ENCODE data around the gene DVL1. TPM values are rescaled to one million over a fixed set of nuclear protein-coding genes. Genes with fewer than 3 reads are reported as not detected.

The DVL1 gene
- total and polyA plus RNA-seq, 2 of the 13 experiments (the other 11 are each of a cell fraction or from before 2014, with no cell fraction given): 30.8 to 60.4 TPM

DNA sequence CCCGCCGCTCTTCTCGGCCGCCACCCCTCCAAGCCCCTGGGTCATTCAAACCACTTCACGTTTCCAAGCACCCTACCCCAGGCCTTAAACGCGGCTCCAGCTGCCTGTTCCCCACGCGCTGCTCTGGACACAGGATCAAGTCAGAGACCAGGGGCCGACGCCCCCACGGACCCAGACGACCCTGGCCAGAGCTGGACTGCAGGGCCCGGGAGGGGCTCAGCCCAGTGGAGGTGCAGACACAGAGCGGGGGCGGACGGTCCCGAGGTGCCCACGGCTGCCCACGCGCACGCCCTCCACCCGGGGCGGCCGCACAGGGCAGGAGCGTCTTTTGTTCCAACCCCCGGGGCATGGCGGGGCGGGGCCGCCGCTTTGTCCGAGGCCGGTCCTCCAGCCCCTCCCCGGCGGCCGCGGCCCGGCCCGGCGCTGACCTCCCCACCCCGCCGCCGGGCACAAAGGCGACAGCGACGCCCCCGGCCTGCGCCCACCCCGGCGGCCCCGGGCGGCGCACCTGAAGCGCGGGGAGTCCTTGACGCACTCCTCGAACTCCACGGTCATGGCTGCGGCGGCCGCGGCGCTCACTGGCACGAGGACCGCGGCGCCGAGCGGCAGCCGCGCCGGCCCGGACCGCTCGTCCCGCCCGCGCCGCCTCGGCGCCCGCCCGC lies 41.8 kb downstream of the DVL1 start (continued):
- 0 out of 2 replicates have a peak, but pooled peaks have one; percentile 9 for TF ChIP-seq ZNF558 (CRISPR knock-in tag; IDR thresholded peaks at IDR 0.05; ENCODE audit: borderline replicate concordance)
- TF ChIP-seq, protein P1, sequence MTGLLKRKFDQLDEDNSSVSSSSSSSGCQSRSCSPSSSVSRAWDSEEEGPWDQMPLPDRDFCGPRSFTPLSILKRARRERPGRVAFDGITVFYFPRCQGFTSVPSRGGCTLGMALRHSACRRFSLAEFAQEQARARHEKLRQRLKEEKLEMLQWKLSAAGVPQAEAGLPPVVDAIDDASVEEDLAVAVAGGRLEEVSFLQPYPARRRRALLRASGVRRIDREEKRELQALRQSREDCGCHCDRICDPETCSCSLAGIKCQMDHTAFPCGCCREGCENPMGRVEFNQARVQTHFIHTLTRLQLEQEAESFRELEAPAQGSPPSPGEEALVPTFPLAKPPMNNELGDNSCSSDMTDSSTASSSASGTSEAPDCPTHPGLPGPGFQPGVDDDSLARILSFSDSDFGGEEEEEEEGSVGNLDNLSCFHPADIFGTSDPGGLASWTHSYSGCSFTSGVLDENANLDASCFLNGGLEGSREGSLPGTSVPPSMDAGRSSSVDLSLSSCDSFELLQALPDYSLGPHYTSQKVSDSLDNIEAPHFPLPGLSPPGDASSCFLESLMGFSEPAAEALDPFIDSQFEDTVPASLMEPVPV (CRISPR knock-in tag; IDR thresholded peaks at IDR 0.05): no peak
- TF ChIP-seq ZNF563 (CRISPR knock-in tag; IDR thresholded peaks at IDR 0.05): peak; percentile 55; the same call in 1 of the 2 replicates
- TF ChIP-seq ZBTB20 (CRISPR knock-in tag; IDR thresholded peaks at IDR 0.05; ENCODE audit: borderline replicate concordance, low read depth): no peak
- TF ChIP-seq, protein P2, sequence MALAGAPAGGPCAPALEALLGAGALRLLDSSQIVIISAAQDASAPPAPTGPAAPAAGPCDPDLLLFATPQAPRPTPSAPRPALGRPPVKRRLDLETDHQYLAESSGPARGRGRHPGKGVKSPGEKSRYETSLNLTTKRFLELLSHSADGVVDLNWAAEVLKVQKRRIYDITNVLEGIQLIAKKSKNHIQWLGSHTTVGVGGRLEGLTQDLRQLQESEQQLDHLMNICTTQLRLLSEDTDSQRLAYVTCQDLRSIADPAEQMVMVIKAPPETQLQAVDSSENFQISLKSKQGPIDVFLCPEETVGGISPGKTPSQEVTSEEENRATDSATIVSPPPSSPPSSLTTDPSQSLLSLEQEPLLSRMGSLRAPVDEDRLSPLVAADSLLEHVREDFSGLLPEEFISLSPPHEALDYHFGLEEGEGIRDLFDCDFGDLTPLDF (CRISPR knock-in tag; IDR thresholded peaks at IDR 0.05): no peak
- 0 out of 2 replicates have a peak, but pooled peaks have one; percentile 21 for TF ChIP-seq HIVEP1 (CRISPR knock-in tag; IDR thresholded peaks at IDR 0.05)
- TF ChIP-seq ZNF44 (CRISPR knock-in tag; IDR thresholded peaks at IDR 0.05): no peak
- TF ChIP-seq CENPT (CRISPR knock-in tag; IDR thresholded peaks at IDR 0.05; ENCODE audit: low read depth): peak; percentile 23; the same call in 1 of the 2 replicates
- TF ChIP-seq AGO2 (optimal IDR thresholded peaks at IDR 0.05; ENCODE audit: low read depth, low read length): peak; percentile 76
- TF ChIP-seq, protein P3, sequence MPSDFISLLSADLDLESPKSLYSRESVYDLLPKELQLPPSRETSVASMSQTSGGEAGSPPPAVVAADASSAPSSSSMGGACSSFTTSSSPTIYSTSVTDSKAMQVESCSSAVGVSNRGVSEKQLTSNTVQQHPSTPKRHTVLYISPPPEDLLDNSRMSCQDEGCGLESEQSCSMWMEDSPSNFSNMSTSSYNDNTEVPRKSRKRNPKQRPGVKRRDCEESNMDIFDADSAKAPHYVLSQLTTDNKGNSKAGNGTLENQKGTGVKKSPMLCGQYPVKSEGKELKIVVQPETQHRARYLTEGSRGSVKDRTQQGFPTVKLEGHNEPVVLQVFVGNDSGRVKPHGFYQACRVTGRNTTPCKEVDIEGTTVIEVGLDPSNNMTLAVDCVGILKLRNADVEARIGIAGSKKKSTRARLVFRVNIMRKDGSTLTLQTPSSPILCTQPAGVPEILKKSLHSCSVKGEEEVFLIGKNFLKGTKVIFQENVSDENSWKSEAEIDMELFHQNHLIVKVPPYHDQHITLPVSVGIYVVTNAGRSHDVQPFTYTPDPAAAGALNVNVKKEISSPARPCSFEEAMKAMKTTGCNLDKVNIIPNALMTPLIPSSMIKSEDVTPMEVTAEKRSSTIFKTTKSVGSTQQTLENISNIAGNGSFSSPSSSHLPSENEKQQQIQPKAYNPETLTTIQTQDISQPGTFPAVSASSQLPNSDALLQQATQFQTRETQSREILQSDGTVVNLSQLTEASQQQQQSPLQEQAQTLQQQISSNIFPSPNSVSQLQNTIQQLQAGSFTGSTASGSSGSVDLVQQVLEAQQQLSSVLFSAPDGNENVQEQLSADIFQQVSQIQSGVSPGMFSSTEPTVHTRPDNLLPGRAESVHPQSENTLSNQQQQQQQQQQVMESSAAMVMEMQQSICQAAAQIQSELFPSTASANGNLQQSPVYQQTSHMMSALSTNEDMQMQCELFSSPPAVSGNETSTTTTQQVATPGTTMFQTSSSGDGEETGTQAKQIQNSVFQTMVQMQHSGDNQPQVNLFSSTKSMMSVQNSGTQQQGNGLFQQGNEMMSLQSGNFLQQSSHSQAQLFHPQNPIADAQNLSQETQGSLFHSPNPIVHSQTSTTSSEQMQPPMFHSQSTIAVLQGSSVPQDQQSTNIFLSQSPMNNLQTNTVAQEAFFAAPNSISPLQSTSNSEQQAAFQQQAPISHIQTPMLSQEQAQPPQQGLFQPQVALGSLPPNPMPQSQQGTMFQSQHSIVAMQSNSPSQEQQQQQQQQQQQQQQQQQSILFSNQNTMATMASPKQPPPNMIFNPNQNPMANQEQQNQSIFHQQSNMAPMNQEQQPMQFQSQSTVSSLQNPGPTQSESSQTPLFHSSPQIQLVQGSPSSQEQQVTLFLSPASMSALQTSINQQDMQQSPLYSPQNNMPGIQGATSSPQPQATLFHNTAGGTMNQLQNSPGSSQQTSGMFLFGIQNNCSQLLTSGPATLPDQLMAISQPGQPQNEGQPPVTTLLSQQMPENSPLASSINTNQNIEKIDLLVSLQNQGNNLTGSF (CRISPR knock-in tag; IDR thresholded peaks at IDR 0.05): no peak
- no peak for TF ChIP-seq ZKSCAN1 (IDR thresholded peaks at IDR 0.05; ENCODE audit: low read length)
- no peak for TF ChIP-seq THYN1 (CRISPR knock-in tag; IDR thresholded peaks at IDR 0.05; ENCODE audit: borderline replicate concordance, low read depth)
- no peak for TF ChIP-seq ZNF431 (CRISPR knock-in tag; IDR thresholded peaks at IDR 0.05; ENCODE audit: borderline replicate concordance, low read depth)
- TF ChIP-seq NONO (IDR thresholded peaks at IDR 0.05): no peak
- no peak for TF ChIP-seq NONO (CRISPR knock-in tag; conservative IDR thresholded peaks at IDR 0.05)
- TF ChIP-seq, protein P4, sequence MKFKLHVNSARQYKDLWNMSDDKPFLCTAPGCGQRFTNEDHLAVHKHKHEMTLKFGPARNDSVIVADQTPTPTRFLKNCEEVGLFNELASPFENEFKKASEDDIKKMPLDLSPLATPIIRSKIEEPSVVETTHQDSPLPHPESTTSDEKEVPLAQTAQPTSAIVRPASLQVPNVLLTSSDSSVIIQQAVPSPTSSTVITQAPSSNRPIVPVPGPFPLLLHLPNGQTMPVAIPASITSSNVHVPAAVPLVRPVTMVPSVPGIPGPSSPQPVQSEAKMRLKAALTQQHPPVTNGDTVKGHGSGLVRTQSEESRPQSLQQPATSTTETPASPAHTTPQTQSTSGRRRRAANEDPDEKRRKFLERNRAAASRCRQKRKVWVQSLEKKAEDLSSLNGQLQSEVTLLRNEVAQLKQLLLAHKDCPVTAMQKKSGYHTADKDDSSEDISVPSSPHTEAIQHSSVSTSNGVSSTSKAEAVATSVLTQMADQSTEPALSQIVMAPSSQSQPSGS (CRISPR knock-in tag; IDR thresholded peaks at IDR 0.05): no peak; the same call in 1 of the 2 replicates
- TF ChIP-seq KAT2B (IDR thresholded peaks at IDR 0.05; ENCODE audit: borderline replicate concordance, low read depth, low read length): no peak
- TF ChIP-seq NRL (CRISPR knock-in tag; IDR thresholded peaks at IDR 0.05; ENCODE audit: borderline replicate concordance): peak; percentile 8; the same call in 1 of the 2 replicates

Data from HepG2 (cell line).